Suprapubic skin (tissue), 4 donors: Measurements from ENCODE around the gene DUSP15.

ENCODE experiments used
- POLR2A ChIP-seq, 2 donors: fragments of 450-650 bp; IDR thresholded peaks; one replicate each; pipeline ENCODE4 v1.6.1; 2017; ENCODE audit warnings: antibody characterized with exemption in 2 of 2, mild to moderate bottlenecking in 2 of 2, moderate library complexity in 2 of 2
- POLR2AphosphoS5 ChIP-seq, 3 donors: sonication (generic); formaldehyde crosslinking; IDR thresholded peaks; one replicate each; pipeline ENCODE4 v1.6.1; 2017; ENCODE audit warnings: antibody characterized with exemption in 3 of 3
- TF ChIP-seq, protein P1 (sequence below), 2 donors: fragments of 200-600 bp in 1 of 2; fragments of 450-650 bp in 1 of 2; sonication (generic) in 1 of 2; IDR thresholded peaks; one replicate each; pipeline ENCODE4 v1.5.1; 2016 to 2019; ENCODE audit warnings: antibody characterized with exemption in 2 of 2, mild to moderate bottlenecking in 1 of 2, moderate library complexity in 1 of 2

DNA sequence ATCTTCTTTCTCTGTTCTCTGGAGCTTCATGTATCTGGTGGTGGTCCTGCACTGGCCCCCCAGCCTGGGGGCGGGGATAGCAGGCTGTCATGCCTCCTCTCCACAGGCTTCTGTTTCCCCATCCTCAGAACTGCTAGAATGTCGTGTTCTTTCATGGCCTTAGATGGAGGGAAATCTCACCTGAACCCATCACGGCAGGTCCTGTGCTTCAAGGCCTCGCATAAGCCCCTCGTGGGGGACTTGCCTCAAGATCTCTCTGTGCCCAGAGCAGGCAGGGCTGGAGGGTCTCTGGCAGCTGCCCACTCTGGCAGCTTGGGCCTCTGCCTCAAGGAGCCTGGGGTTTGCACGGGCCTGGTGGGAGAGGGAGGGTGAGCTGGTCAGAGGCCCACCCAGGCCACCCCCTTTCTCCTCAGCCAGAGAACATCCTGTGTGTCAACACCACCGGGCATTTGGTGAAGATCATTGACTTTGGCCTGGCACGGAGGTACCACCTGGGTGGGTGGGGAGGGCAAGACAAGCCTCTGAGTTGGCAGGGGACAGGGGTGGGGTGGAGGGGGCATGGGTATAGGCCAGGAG, 39.8 kb downstream of the DUSP15 start:
- TF ChIP-seq, protein P1, sequence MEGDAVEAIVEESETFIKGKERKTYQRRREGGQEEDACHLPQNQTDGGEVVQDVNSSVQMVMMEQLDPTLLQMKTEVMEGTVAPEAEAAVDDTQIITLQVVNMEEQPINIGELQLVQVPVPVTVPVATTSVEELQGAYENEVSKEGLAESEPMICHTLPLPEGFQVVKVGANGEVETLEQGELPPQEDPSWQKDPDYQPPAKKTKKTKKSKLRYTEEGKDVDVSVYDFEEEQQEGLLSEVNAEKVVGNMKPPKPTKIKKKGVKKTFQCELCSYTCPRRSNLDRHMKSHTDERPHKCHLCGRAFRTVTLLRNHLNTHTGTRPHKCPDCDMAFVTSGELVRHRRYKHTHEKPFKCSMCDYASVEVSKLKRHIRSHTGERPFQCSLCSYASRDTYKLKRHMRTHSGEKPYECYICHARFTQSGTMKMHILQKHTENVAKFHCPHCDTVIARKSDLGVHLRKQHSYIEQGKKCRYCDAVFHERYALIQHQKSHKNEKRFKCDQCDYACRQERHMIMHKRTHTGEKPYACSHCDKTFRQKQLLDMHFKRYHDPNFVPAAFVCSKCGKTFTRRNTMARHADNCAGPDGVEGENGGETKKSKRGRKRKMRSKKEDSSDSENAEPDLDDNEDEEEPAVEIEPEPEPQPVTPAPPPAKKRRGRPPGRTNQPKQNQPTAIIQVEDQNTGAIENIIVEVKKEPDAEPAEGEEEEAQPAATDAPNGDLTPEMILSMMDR (IDR thresholded peaks at IDR 0.05): no peak
- TF ChIP-seq POLR2A (IDR thresholded peaks at IDR 0.05) (no peak), POLR2AphosphoS5 (IDR thresholded peaks at IDR 0.05) (no peak)
